Tibial nerve (tissue), 4 donors: ENCODE measurements around the gene PNPLA2. TPM values are rescaled to one million over a fixed set of nuclear protein-coding genes. Genes with fewer than 3 reads are reported as not detected.

Source experiments
- DNase-seq, 2 donors: peaks; one replicate each; pipeline ENCODE4 v3.0.0-alpha.2; 2019; ENCODE audit warnings: low spot score in 2 of 2
- H3K27ac ChIP-seq, 4 donors: fragments of 200-600 bp; sonication (generic) in 3 of 4; one replicate each; pipeline ENCODE4 v1.5.1; 2017 to 2019; ENCODE audit warnings: mild to moderate bottlenecking in 1 of 4
- H3K27me3 ChIP-seq, 2 donors: fragments of 200-600 bp; sonication (generic) in 1 of 2; one replicate each; pipeline versions ENCODE4 v1.5.1 to v1.6.0; 2017 to 2019
- H3K36me3 ChIP-seq, 3 donors: fragments of 200-600 bp; sonication (generic); one replicate each; pipeline ENCODE4 v1.5.1; 2018 to 2019
- H3K4me1 ChIP-seq, 4 donors: fragments of 200-600 bp; sonication (generic) in 3 of 4; one replicate each; pipeline ENCODE4 v1.5.1; 2017 to 2019
- H3K4me3 ChIP-seq, 4 donors: fragments of 200-600 bp; sonication (generic) in 3 of 4; one replicate each; pipeline ENCODE4 v1.5.1; 2017 to 2019; ENCODE audit warnings: mild to moderate bottlenecking in 1 of 4, moderate library complexity in 1 of 4
- H3K9me3 ChIP-seq, 4 donors: fragments of 200-600 bp; sonication (generic) in 3 of 4; one replicate each; pipeline ENCODE4 v1.5.1; 2017 to 2019
- EP300 ChIP-seq, 2 donors: sonication (generic); formaldehyde crosslinking; IDR thresholded peaks; one replicate each; pipeline ENCODE4 v1.6.1; 2017; ENCODE audit warnings: antibody characterized with exemption in 2 of 2, mild to moderate bottlenecking in 1 of 2
- POLR2A ChIP-seq, 2 donors: fragments of 450-650 bp; IDR thresholded peaks; one replicate each; pipeline ENCODE4 v1.6.1; 2017; ENCODE audit warnings: antibody characterized with exemption in 2 of 2, mild to moderate bottlenecking in 2 of 2, moderate library complexity in 2 of 2
- WGBS, 2 donors: methylation state at CpG; one replicate each; pipeline ENCODE4 v1.1.5; 2018; 5-methylcytosine and 5-hydroxymethylcytosine counted together
- small RNA-seq: library from RNA; depleted of rRNA; stranded (forward); fragments of <200 nt; gene quantifications from one replicate; pipeline ENCODE3, GENCODE V24; 2016
- total RNA-seq, 4 donors: library from RNA; depleted of rRNA; stranded (reverse); fragments of >200 nt; gene quantifications; one replicate each; pipeline ENCODE4 v1.1.0, GENCODE V29; 2016
- TF ChIP-seq, protein P1 (sequence below), 5 experiments: fragments of 200-600 bp in 3 of 5; fragments of 450-650 bp in 2 of 5; sonication (generic) in 3 of 5; IDR thresholded peaks; one replicate each; pipeline ENCODE4 v1.5.1; 2016 to 2019; ENCODE audit warnings: antibody characterized with exemption in 5 of 5, mild to moderate bottlenecking in 3 of 5, moderate library complexity in 2 of 5

The PNPLA2 gene
- total RNA-seq, 4 donors from 2014 or later = 136 to 314 (median 187) TPM

- no peaks in the 10 kb centered on the region for H3K4me1 ChIP-seq
- no peaks in the 10 kb centered on the region for H3K9me3 ChIP-seq
- 75 to 77% methylated on average over 12 of the region's 12 CpGs for WGBS, 2 donors
- no peaks in the 10 kb centered on the region for H3K27me3 ChIP-seq
- TF ChIP-seq EP300 (IDR thresholded peaks at IDR 0.05) (no peak), POLR2A (IDR thresholded peaks at IDR 0.05) (no peak)
- TF ChIP-seq, protein P1, sequence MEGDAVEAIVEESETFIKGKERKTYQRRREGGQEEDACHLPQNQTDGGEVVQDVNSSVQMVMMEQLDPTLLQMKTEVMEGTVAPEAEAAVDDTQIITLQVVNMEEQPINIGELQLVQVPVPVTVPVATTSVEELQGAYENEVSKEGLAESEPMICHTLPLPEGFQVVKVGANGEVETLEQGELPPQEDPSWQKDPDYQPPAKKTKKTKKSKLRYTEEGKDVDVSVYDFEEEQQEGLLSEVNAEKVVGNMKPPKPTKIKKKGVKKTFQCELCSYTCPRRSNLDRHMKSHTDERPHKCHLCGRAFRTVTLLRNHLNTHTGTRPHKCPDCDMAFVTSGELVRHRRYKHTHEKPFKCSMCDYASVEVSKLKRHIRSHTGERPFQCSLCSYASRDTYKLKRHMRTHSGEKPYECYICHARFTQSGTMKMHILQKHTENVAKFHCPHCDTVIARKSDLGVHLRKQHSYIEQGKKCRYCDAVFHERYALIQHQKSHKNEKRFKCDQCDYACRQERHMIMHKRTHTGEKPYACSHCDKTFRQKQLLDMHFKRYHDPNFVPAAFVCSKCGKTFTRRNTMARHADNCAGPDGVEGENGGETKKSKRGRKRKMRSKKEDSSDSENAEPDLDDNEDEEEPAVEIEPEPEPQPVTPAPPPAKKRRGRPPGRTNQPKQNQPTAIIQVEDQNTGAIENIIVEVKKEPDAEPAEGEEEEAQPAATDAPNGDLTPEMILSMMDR (IDR thresholded peaks at IDR 0.05) = no peak
- H3K27ac ChIP-seq = no peak overlapping the region
- H3K36me3 ChIP-seq = peaks cover 0 to 66% (median 0%) of the 10 kb centered on the region in 3 donors
- no peak overlapping the region for H3K4me3 ChIP-seq
- DNase-seq = no peak
Measured at GRCh38 chr11:873706-874105, 55.0 kb downstream of the PNPLA2 start.

Small RNAs within 50 kb of the gene (small RNA-seq; reads per million reads assigned to genes)
- not detected for gene SNORA52

Other genes with a start within 250 kb of the PNPLA2 start
- gene PHRF1, start 242.4 kb upstream of the PNPLA2 start, total RNA-seq = 10 to 100 TPM; 27.1 to 49.2 (median 34.9) TPM
- 10 to 100 TPM in 3 of 4 donors, 1 to 10 TPM in 1; 9.0 to 37.7 (median 27.5) TPM for gene IRF7, start 203.0 kb upstream of the PNPLA2 start, total RNA-seq
- gene CDHR5, start 194.0 kb upstream of the PNPLA2 start, total RNA-seq = not detected
- gene SCT, start 191.7 kb upstream of the PNPLA2 start, total RNA-seq = not detected
- gene DRD4, start 181.6 kb upstream of the PNPLA2 start, total RNA-seq = 1 to 10 TPM in 1 of 4 donors, under 1 TPM in 2, not detected in 1; 0.84 to 2.5 (median 0.90) TPM
- gene DEAF1, start 123.7 kb upstream of the PNPLA2 start, total RNA-seq = 10 to 100 TPM; 31.6 to 54.3 (median 41.2) TPM
- gene TMEM80, start 123.1 kb upstream of the PNPLA2 start, total RNA-seq = 10 to 100 TPM; 15.3 to 43.9 (median 38.1) TPM
- 10 to 100 TPM; 29.1 to 48.0 (median 32.7) TPM for gene EPS8L2, start 112.7 kb upstream of the PNPLA2 start, total RNA-seq
- 100 to 1,000 TPM; 203 to 323 (median 241) TPM for gene TALDO1, start 71.5 kb upstream of the PNPLA2 start, total RNA-seq
- 10 to 100 TPM; 22.1 to 41.4 (median 27.3) TPM for gene GATD1, start 41.4 kb upstream of the PNPLA2 start, total RNA-seq
- gene CEND1, start 28.8 kb upstream of the PNPLA2 start, total RNA-seq = not detected
- gene SLC25A22, start 20.6 kb upstream of the PNPLA2 start, total RNA-seq = 10 to 100 TPM in 2 of 4 donors, 1 to 10 TPM in 2; 8.0 to 17.5 (median 10.0) TPM
- 10 to 100 TPM; 32.2 to 67.5 (median 35.9) TPM for gene PIDD1, start 13.7 kb upstream of the PNPLA2 start, total RNA-seq
- gene RPLP2, start 8.9 kb upstream of the PNPLA2 start, total RNA-seq = 100 to 1,000 TPM; 404 to 765 (median 584) TPM
- gene CRACR2B, start 9.0 kb downstream of the PNPLA2 start, total RNA-seq = 10 to 100 TPM in 3 of 4 donors, 1 to 10 TPM in 1; 7.1 to 19.7 (median 16.8) TPM
- 100 to 1,000 TPM; 264 to 309 (median 281) TPM for gene CD151, start 14.0 kb downstream of the PNPLA2 start, total RNA-seq
- 100 to 1,000 TPM in 2 of 4 donors, 10 to 100 TPM in 2; 71.7 to 140 (median 110) TPM for gene POLR2L, start 23.6 kb downstream of the PNPLA2 start, total RNA-seq
- gene TSPAN4, start 23.9 kb downstream of the PNPLA2 start, total RNA-seq = 100 to 1,000 TPM; 139 to 256 (median 221) TPM
- gene CHID1, start 91.9 kb downstream of the PNPLA2 start, total RNA-seq = 10 to 100 TPM; 47.9 to 83.4 (median 65.8) TPM
- 100 to 1,000 TPM in 1 of 4 donors, 10 to 100 TPM in 3; 70.8 to 136 (median 90.3) TPM for gene AP2A2, start 107.0 kb downstream of the PNPLA2 start, total RNA-seq
- 1 to 10 TPM in 1 of 4 donors, under 1 TPM in 2, not detected in 1; under 0.01 to 2.7 (median under 0.01) TPM for gene MUC6, start 217.8 kb downstream of the PNPLA2 start, total RNA-seq